ENCODE data around the gene FCN1.
"Not testable (repeated sequence)": the region's sequence is repeated elsewhere in the genome, so short reads cannot be mapped to it uniquely, and the experiment has no call there.

- not testable (repeated sequence) for TF ChIP-seq EZH2 (IDR thresholded peaks at IDR 0.05; ENCODE audit: low read length, missing control alignments); CTCF (conservative IDR thresholded peaks at IDR 0.05 in 1 of 2, IDR thresholded peaks at IDR 0.05 in 1 of 2; ENCODE audit: low read depth in 1 of 2, low read length in 2 of 2)
Observed at GRCh38 chr9:134956387-134956786, 38.7 kb upstream of the FCN1 start.

Data from fibroblast of lung (primary cell).